Measurements from ENCODE around the gene PDPK1.

GRCh38 chr16:2527784-2528100 lies 10.1 kb upstream of the PDPK1 start:
- TF ChIP-seq CTCF (IDR thresholded peaks at IDR 0.05; ENCODE audit: low read depth, low read length) (no peak), POLR2A (IDR thresholded peaks at IDR 0.05; ENCODE audit: extremely low read depth, insufficient read length) (no peak)

Measured in NB4 (cell line).